Endodermal cell (in vitro differentiated cells): Measurements from ENCODE around the gene HES4. TPM values are rescaled to one million over a fixed set of nuclear protein-coding genes. Genes with fewer than 3 reads are reported as not detected.

ENCODE experiments used
- DNase-seq: peaks from one replicate; pipeline ENCODE4 v3.0.0-alpha.2; 2017
- H3K27ac ChIP-seq: 2 replicates; pipeline ENCODE4 v1.5.1; 2013; ENCODE audit warnings: mild to moderate bottlenecking, low read depth, low read length, moderate library complexity
- H3K27me3 ChIP-seq: 2 replicates; pipeline ENCODE4 v1.6.1; 2013; ENCODE audit warnings: mild to moderate bottlenecking, low read length, moderate library complexity; ENCODE audit not compliant: insufficient read depth, control insufficient read depth, poor library complexity, severe bottlenecking
- H3K36me3 ChIP-seq: 2 replicates; pipeline ENCODE4 v1.7.0; 2013; ENCODE audit warnings: mild to moderate bottlenecking, low read length, moderate library complexity; ENCODE audit not compliant: control insufficient read depth, insufficient read depth
- H3K4me1 ChIP-seq: one replicate; pipeline ENCODE4 v1.7.0; 2013; ENCODE audit warnings: low read length; ENCODE audit not compliant: control insufficient read depth, insufficient read depth
- H3K4me3 ChIP-seq: 2 replicates; pipeline ENCODE4 v1.5.1; 2013; ENCODE audit warnings: mild to moderate bottlenecking, low read length, moderate library complexity
- H3K9ac ChIP-seq: 2 replicates; pipeline ENCODE4 v1.6.1; 2013; ENCODE audit warnings: mild to moderate bottlenecking, low read length, moderate library complexity; ENCODE audit not compliant: poor library complexity, severe bottlenecking; ENCODE audit errors: extremely low read depth
- H3K9me3 ChIP-seq: 2 replicates; pipeline ENCODE4 v1.6.1; 2013; ENCODE audit warnings: mild to moderate bottlenecking, low read length, moderate library complexity; ENCODE audit not compliant: control insufficient read depth
- H3K27ac Mint-ChIP-seq: 2 replicates; pipeline ENCODE4 v1.8.0; 2020; ENCODE audit warnings: mixed read lengths
- H3K27me3 Mint-ChIP-seq: 2 replicates; pipeline ENCODE4 v1.8.0; 2021; ENCODE audit warnings: mild to moderate bottlenecking, mixed read lengths; ENCODE audit not compliant: insufficient read depth
- H3K36me3 Mint-ChIP-seq: 2 replicates; pipeline ENCODE4 v1.8.0; 2020; ENCODE audit warnings: low read depth, mixed read lengths
- H3K4me1 Mint-ChIP-seq: 2 replicates; pipeline ENCODE4 v1.8.0; 2020; ENCODE audit warnings: mixed read lengths
- H3K4me3 Mint-ChIP-seq: 2 replicates; pipeline ENCODE4 v1.8.0; 2020; ENCODE audit warnings: mild to moderate bottlenecking, moderate library complexity, mixed read lengths
- H3K9me3 Mint-ChIP-seq: 2 replicates; pipeline ENCODE4 v1.8.0; 2020; ENCODE audit warnings: mild to moderate bottlenecking, mixed read lengths
- WGBS, 2 experiments: methylation state at CpG; one replicate each; pipeline versions ENCODE4 v1.1.5 to v1.1.7; 2013; ENCODE audit warnings: missing lambda C conversion rate in 2 of 2, mixed read lengths in 1 of 2; ENCODE audit not compliant: insufficient coverage in 1 of 2, insufficient read length in 1 of 2; 5-methylcytosine and 5-hydroxymethylcytosine counted together
- total RNA-seq, 2 donors: library from RNA; stranded (reverse); fragmentation: NEBNext Ultra II Directional in 1 of 2; extraction: Animal tissue kit (Norgen Biotek cat#: 25700) in 1 of 2; gene quantifications; 2 replicates in 1 of 2; 3 replicates in 1 of 2; pipeline ENCODE4 v1.2.1, GENCODE V29; 2021
- TF ChIP-seq, protein P1 (sequence below): fragments of 200-600 bp; sonication (generic); conservative IDR thresholded peaks from 2 replicates; pipeline ENCODE4 v1.5.0; 2021; ENCODE audit warnings: antibody characterized with exemption, mild to moderate bottlenecking

The HES4 gene
- total RNA-seq, 2 donors from 2014 or later, result 16.1 to 19.7 TPM

DNA sequence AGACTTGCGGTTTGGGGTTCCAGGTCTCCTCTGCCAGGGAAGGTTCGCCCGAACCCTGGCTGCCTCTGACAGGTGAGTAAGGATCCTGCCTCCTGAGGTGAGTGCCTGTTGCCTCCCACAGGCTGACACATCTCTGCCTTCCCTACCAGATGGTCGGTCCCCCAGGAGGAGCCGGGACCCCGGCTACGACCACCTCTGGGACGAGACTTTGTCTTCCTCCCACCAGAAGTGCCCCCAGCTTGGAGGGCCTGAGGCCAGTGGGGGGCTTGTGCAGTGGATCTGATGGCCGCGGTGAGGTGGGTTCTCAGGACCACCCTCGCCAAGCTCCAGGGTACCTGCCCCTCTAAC, 25.6 kb downstream of the HES4 start:
- TF ChIP-seq, protein P1, sequence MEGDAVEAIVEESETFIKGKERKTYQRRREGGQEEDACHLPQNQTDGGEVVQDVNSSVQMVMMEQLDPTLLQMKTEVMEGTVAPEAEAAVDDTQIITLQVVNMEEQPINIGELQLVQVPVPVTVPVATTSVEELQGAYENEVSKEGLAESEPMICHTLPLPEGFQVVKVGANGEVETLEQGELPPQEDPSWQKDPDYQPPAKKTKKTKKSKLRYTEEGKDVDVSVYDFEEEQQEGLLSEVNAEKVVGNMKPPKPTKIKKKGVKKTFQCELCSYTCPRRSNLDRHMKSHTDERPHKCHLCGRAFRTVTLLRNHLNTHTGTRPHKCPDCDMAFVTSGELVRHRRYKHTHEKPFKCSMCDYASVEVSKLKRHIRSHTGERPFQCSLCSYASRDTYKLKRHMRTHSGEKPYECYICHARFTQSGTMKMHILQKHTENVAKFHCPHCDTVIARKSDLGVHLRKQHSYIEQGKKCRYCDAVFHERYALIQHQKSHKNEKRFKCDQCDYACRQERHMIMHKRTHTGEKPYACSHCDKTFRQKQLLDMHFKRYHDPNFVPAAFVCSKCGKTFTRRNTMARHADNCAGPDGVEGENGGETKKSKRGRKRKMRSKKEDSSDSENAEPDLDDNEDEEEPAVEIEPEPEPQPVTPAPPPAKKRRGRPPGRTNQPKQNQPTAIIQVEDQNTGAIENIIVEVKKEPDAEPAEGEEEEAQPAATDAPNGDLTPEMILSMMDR, result no peak
- DNase-seq, result no peak
- Histone ChIP-seq H3K4me1 (no peaks in the 10 kb centered on the region), H3K9ac (no peak overlapping the region), H3K27me3 (peaks cover 31% of the 10 kb centered on the region), H3K9me3 (no peaks in the 10 kb centered on the region), H3K4me3 (no peak overlapping the region), H3K27ac (no peak overlapping the region), H3K36me3 (no peaks in the 10 kb centered on the region)
- no peaks in the 10 kb centered on the region for H3K4me1 Mint-ChIP-seq
- 83 to 96% methylated on average over 1 to 11 of the region's 11 CpGs for WGBS, 2 experiments
- H3K27me3 Mint-ChIP-seq, result peaks cover 26% of the 10 kb centered on the region
- H3K4me3 Mint-ChIP-seq, result no peak overlapping the region
- peaks cover 3% of the 10 kb centered on the region for H3K36me3 Mint-ChIP-seq
- H3K9me3 Mint-ChIP-seq, result peaks cover 5% of the 10 kb centered on the region
- no peak overlapping the region for H3K27ac Mint-ChIP-seq

DNA sequence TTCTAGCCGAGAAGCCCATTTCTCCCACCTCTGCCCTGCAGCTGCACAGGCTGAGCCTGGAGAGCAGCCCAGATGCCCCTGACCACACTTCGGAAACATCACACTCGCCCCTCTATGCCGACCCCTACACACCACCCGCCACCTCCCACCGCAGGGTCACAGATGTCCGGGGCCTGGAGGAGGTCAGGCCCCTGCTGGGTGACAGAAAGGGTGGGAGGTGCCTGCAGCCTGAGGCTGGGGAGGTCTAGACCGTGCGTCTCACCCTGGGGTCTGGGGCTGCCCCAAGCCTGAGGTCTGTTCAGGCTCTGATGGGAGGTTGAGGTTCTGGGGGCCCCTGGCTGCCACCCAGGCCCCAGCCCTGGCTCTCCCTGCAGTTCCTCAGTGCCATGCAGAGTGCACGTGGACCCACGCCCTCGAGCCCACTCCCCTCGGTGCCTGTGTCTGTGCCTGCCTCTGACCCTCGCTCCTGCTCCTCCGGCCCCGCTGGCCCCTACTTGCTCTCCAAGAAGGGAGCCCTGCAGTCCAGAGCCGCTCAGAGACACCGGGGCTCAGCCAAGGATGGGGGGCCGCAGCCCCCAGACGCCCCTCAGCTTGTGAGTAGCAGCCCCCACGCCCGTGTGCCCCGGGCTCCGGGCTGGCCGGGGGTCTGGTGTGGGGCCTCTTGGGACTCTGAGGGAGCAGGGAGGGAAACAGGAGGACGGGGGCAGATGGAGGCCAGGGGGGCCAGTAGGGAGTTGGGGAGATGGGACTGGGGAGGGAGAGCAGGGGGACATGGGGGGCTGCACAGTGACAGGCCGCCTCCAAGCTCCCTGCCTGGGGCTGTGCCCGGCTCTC, 26.2 kb downstream of the HES4 start:
- Mint-ChIP-seq H3K4me1 (no peaks in the 10 kb centered on the region), H3K36me3 (peaks cover 3% of the 10 kb centered on the region), H3K9me3 (peaks cover 5% of the 10 kb centered on the region), H3K27me3 (peaks cover 32% of the 10 kb centered on the region), H3K27ac (no peak overlapping the region), H3K4me3 (no peak overlapping the region)
- no peaks in the 10 kb centered on the region for H3K4me1 ChIP-seq
- no peak overlapping the region for H3K4me3 ChIP-seq
- no peaks in the 10 kb centered on the region for H3K9me3 ChIP-seq
- H3K27me3 ChIP-seq, result peaks cover 37% of the 10 kb centered on the region
- H3K27ac ChIP-seq, result no peak overlapping the region
- no peak for DNase-seq
- WGBS, 2 experiments, result 87 to 89% methylated on average over 19 to 28 of the region's 28 CpGs
- no peak overlapping the region for H3K9ac ChIP-seq
- TF ChIP-seq, protein P1, result no peak
- H3K36me3 ChIP-seq, result no peaks in the 10 kb centered on the region

DNA sequence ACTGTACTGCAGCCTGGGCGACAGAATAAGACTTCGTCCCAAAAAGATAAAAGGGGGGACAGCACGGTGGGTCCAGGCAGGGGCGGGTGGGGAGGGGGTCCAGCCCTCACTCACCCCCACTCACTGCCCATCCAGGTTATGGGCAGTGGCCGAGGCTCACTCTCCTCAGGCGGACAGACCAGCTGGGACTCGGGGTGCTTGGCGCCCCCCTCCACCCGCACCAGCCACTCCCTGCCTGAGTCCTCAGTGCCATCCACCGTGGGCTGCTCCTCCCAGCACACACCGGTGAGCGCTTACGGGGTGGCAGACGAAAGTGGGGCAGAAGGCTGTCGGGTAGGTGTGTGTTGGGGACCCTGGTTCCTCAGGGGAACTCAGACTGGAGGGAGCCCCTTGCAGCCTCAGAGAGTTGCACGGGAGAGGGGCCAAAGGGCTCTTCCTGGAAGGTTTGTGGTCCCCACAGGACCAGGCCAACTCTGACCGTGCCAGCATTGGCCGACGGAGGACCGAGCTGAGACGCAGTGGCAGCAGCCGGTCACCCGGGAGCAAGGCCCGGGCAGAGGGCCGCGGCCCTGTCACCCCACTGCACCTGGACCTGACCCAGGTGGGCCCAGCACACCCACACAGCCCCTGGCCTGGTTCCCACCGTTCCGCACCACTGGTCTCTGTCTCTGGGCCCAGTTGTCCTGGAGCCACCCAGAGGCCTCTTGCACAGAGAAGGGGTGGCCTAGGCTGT, 27.0 kb downstream of the HES4 start:
- WGBS, 2 experiments, result 84 to 91% methylated on average over 15 to 28 of the region's 28 CpGs

More for the DNA sequence above, 27.0 kb downstream of the HES4 start:
- Mint-ChIP-seq H3K36me3 (no peaks in the 10 kb centered on the region), H3K4me3 (no peak overlapping the region), H3K4me1 (no peaks in the 10 kb centered on the region), H3K27me3 (peaks cover 35% of the 10 kb centered on the region), H3K27ac (no peak overlapping the region), H3K9me3 (no peaks in the 10 kb centered on the region)
- H3K36me3 ChIP-seq, result no peaks in the 10 kb centered on the region
- H3K9ac ChIP-seq, result no peak overlapping the region
- no peaks in the 10 kb centered on the region for H3K9me3 ChIP-seq
- H3K4me3 ChIP-seq, result no peak overlapping the region
- H3K27ac ChIP-seq, result no peak overlapping the region
- H3K4me1 ChIP-seq, result no peaks in the 10 kb centered on the region
- peaks cover 45% of the 10 kb centered on the region for H3K27me3 ChIP-seq
- DNase-seq, result no peak
- TF ChIP-seq, protein P1, result no peak
